ENCODE results near the gene DBR1.
A peak's percentile ranks its signal among the peaks of the same experiment; 100 is the strongest.
"Not testable (repeated sequence)": the region's sequence is repeated elsewhere in the genome, so short reads cannot be mapped to it uniquely, and the experiment has no call there.

DBR1 gene

GRCh38 chr3:138186803-138187295 is 12.1 kb upstream of the DBR1 start:
- peak; percentile 94 for DNase-seq

DNA sequence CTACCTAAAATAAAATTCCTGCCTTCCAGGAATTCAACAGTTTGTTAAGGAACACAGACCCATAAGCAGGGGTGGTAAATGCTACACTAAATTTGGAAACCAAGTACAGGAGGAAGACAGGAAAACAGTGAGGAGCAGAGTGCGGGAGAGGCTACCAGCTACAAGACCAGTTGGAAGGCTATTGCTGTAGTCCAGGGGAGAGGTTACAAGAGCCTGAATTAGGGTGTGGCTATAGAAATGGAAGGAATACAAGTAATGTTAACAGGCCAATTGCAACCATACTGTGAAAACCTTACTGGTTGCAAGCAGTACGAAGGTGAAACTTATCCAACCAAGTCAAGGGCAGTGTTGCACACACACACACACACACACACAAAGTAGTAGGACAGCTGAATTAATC is 11.5 kb upstream of the DBR1 start:
- no peak for DNase-seq

DNA sequence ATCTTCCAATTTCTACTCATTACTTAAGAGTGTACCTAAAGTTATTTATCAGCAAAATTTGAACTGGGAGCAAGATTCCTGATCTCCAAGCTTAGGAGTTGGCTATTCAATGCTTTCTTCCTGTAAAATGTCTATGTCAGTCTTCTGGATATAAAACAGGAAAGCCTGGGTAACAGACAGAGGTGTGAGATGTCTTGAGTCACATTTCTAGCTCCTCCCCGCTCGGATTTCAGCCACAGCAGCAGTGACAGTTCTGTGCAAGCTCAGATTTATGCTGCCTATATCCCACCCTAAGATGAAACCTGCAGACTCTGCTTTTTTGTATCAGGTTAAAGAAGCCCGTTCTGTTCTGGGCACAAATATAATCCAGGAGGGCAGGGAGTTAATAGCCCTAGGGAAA is 10.3 kb upstream of the DBR1 start:
- DNase-seq: no peak

- DNase-seq: peak; percentile 59
These were observed 5.8 kb upstream of the DBR1 start for GRCh38 chr3:138180375-138181029.

- no peak for DNase-seq
These were observed 826 bp downstream of the DBR1 start for GRCh38 chr3:138173769-138174420.

DNA sequence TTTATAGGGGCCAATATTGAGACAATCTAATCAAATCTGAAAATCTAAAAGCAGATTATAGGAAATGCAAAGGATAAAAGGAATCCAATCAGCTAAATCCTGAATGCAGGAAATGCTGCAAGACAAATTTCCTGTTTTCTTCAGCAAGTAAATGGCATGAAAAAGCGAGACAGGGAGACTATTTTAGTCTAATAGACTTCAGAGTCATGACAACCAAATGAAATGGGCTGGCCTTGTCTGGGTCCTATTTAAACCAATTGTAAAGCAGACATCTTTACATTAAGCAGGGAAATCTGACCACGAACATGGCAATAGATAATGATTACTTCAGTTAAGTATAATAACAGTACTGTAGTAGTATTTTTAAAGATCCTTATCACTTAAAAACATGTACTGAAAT is 2.1 kb downstream of the DBR1 start:
- no peak for DNase-seq

DNA sequence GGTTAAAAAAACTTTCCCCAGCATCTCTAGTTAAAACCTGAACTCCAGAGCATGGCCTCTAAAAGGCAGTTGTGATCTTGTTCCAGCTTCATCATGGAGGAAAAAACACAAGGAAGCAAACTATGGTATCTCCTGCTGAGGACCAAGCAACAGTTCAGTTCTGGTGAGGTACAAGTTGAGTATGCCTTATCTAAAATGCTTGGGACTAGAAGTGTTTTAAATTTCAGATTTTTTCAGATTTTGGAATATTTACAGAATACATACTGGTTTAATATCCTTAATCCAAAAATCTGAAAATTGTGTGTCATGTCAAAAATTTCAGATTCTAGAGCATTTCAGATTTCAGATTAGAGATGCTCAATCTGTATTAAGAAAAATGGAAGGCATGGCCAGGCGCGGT is 9.7 kb downstream of the DBR1 start:
- no peak for DNase-seq

- no peak for DNase-seq
These were observed 17.0 kb downstream of the DBR1 start for GRCh38 chr3:138157743-138158142.

GRCh38 chr3:138154534-138154933 is 20.2 kb downstream of the DBR1 start:
- no peak for DNase-seq

GRCh38 chr3:138148503-138148902 is 26.2 kb downstream of the DBR1 start:
- no peak for DNase-seq

DNA sequence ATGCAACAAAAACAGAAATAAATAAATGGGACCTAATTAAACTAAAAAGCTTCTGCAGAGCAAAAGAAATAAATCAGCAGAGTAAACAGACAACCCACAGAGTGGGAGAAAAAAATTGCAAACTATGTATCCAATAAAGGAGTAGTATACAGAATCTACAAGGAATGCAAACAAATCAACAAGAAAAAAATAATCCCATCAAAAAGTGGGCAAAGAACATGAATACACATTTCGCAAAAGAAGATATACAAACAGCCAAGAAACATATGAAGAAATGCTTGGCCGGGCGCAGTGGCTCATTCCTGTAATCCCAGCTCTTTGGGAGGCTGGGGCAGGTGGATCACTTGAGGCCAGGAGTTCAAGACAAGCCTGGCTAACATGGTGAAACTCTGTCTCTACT is 32.5 kb downstream of the DBR1 start:
- not testable (repeated sequence) for DNase-seq

- no peak for DNase-seq
These were observed 33.8 kb downstream of the DBR1 start for GRCh38 chr3:138140940-138141339.

DNA sequence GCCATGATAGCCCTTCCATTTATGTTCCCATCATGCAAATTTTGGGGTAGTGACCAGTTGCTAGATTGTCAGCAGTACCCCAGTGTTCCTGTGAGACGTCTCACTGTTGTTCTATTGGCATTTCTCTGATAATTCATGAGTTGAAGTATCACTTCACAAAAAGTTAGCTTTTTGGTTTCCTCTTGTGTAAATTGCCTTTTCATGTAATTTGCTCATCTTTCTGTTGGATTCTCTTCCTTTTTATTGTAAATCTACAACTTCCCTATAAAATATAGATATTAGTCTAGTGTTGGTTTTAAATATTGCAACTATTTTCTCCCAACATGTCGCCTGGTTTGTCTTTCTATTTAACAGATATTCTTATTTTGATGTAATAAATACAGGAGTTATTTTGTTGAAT is 35.0 kb downstream of the DBR1 start:
- DNase-seq: no peak

GRCh38 chr3:138137861-138138260 is 36.9 kb downstream of the DBR1 start:
- DNase-seq: no peak

GRCh38 chr3:138136201-138136600 is 38.5 kb downstream of the DBR1 start:
- DNase-seq: no peak

GRCh38 chr3:138135833-138136194 is 38.9 kb downstream of the DBR1 start:
- no peak for DNase-seq

DNA sequence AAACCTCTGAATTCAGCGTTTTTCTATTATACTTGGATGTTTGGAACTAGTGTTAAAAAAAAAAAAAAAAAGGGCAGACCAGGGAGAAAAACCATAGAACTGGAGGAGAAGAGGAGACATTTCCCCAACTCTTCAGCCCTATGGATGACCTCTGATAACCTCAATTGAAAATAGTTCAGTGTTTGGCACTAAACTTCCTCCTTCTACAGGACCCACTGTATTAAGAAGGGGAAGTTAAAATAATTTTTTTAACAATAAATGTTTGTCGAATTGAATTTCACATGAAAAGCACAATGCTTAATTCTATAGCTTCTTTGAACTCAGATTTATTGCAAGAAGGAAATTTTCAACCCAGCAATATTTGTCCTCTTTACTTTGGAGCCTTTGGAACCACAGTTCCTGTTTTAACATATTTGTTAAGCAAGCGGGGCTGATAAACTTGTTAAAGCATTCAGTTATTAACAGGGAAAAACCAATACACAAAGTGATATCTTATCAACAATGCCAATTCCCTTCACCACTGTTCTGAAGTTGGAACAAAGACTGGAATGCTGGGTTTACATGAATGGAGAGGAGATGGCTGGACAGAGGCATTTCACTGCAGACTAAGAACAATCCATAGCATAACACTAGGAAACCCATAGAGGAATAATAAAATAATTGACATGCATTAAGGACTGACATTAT is 39.4 kb downstream of the DBR1 start:
- no peak for DNase-seq

GRCh38 chr3:138132239-138132638 is 42.5 kb downstream of the DBR1 start, which contains the start of gene A4GNT:
Gene A4GNT, minus strand, starts transcription at chr3:138132390. Its CDS starts 1,134 bp downstream, at chr3:138131256.
- no peak for DNase-seq

- no peak for DNase-seq
These were observed 46.9 kb downstream of the DBR1 start for GRCh38 chr3:138127636-138128365.

- DNase-seq: no peak
These were observed 49.0 kb downstream of the DBR1 start for GRCh38 chr3:138125548-138126221.

DNA sequence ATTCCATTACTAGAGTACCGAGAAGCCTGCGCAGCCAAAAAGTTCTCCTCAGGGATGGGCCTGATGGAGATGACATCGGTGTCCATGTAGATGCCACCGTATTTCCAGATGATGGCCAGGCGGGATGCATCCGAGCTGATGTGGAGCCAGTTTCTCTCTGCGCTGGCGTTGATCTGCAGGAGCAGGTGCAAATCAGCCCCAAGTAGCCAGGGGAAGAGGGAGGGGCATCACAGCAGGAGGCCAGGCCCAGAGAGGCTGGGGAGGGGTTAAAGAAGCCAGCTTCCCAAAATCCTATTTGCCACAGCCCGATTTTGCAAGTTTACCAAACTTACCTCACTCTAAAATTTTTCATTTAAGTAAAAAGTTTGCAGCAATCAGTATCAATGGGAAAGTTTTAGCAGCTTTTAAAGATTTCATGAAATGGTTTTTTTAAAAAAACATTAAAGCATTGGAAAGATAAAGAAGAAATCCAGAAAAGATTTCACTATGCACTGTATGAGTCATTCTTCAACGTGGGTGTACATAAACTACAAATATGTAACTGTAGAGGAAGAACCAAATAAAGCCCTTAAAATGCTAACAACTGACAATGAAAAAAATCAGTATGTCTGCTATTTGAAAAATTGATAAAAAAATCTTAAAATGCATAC is 49.9 kb downstream of the DBR1 start:
- DNase-seq: no peak

- DNase-seq: no peak
These were observed 50.5 kb downstream of the DBR1 start for GRCh38 chr3:138124188-138124587.

All from activated CD4-positive, alpha-beta T cell treated with anti-CD3 and anti-CD28 coated beads, Interleukin-10, Interleukin-2, amounts not matched to agents 100 ng/mL and 50 ng/mL, durations not matched to agents 16 hours and 8 hours (primary cell).